ENCODE data around the gene PLPPR2.

The PLPPR2 gene

DNA sequence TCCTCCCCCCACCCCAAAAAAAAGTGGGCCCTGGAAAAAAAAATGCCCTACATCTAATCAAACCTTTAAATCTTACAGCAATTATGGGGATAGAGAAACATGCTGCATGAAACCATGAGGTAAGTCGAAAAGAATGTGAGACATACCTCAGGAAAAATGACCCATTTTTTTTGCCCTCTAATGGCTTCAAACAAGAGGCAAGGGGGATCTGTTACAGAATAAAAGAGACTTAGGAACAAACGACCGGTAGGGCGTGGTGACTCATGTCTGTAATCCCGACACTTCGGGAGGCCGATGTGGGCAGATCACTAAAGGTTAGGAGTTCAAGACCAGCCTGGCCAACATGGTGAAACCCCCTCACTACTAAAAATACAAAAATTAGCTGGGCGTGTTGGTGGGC, 55.5 kb downstream of the PLPPR2 start:
- H3K36me3 Mint-ChIP-seq (ENCODE audit: low read depth), result no peaks in the 10 kb centered on the region
- TF ChIP-seq, protein P1, sequence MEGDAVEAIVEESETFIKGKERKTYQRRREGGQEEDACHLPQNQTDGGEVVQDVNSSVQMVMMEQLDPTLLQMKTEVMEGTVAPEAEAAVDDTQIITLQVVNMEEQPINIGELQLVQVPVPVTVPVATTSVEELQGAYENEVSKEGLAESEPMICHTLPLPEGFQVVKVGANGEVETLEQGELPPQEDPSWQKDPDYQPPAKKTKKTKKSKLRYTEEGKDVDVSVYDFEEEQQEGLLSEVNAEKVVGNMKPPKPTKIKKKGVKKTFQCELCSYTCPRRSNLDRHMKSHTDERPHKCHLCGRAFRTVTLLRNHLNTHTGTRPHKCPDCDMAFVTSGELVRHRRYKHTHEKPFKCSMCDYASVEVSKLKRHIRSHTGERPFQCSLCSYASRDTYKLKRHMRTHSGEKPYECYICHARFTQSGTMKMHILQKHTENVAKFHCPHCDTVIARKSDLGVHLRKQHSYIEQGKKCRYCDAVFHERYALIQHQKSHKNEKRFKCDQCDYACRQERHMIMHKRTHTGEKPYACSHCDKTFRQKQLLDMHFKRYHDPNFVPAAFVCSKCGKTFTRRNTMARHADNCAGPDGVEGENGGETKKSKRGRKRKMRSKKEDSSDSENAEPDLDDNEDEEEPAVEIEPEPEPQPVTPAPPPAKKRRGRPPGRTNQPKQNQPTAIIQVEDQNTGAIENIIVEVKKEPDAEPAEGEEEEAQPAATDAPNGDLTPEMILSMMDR (IDR thresholded peaks at IDR 0.05), result no peak
- H3K27me3 Mint-ChIP-seq (ENCODE audit: low read depth, poor library complexity), result peaks cover 46% of the 10 kb centered on the region
- DNase-seq, result no peak
- H3K4me1 Mint-ChIP-seq, result peaks cover 9% of the 10 kb centered on the region
- H3K27ac Mint-ChIP-seq, result no peak overlapping the region
- no peaks in the 10 kb centered on the region for H3K9me3 Mint-ChIP-seq
- no peak overlapping the region for H3K4me3 Mint-ChIP-seq

DNA sequence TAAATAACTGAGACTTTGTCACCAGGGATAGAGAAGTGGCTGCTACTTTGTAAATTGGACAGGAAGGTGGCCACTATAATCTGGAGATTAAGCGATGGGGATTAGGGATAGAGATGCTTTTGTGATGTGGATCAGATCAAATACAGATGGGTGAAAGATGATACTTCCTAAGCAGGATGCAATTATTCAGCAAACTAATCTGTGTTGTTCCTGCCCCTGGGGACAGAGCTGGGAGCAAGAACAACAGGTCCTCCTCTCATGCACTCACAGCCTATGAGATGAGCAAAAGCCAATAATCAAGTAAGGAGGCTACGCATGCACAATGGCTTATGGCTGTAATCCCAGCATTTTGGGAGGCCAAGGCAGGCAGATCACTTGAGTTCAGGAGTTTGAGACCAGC, 59.3 kb downstream of the PLPPR2 start:
- Mint-ChIP-seq H3K27me3 (ENCODE audit: low read depth, poor library complexity) (peaks cover 65% of the 10 kb centered on the region), H3K4me3 (no peak overlapping the region), H3K9me3 (no peaks in the 10 kb centered on the region), H3K36me3 (ENCODE audit: low read depth) (no peaks in the 10 kb centered on the region), H3K4me1 (peaks cover 23% of the 10 kb centered on the region), H3K27ac (no peak overlapping the region)
- TF ChIP-seq, protein P1 (IDR thresholded peaks at IDR 0.05), result no peak
- DNase-seq, result no peak
